K562 (cell line): ENCODE data around the gene PKD2. TPM values are rescaled to one million over a fixed set of nuclear protein-coding genes. Genes with fewer than 3 reads are reported as not detected.

Experiments used
- ATAC-seq: fragments of 200-7000 bp; cut with Tn5 transposase; 3 replicates; pipeline ENCODE4 v1.9.1; 2020; ENCODE audit warnings: moderate library complexity
- BruUV-seq: library from RNA; stranded (reverse); fragments of 400-500 nt; replicated peaks from 2 replicates; lab custom pipeline; 2021; lab: Mats Ljungman, UMichigan
- CTCF ChIA-PET: fragments of 300-600 bp; formaldehyde crosslinking; extraction: SDS; loops from one replicate; lab custom pipeline; 2021; ENCODE audit warnings: low intra/inter-chr PET ratio; lab: Yijun Ruan, JAX
- POLR2A ChIA-PET: fragments of 300-600, 350-650 bp; sonication (Branson Sonifier 250); formaldehyde crosslinking; extraction: SDS; loops from one replicate; lab custom pipeline; 2021; ENCODE audit warnings: antibody characterized with exemption, inconsistent platforms; lab: Yijun Ruan, JAX
- DNase-seq, 4 experiments: peaks; one replicate each; pipeline versions ENCODE4 v3.0.0 to v3.0.0-alpha.2; 2011 to 2018; ENCODE audit warnings: low spot score in 3 of 4, mixed read lengths in 3 of 4; ENCODE audit errors: extremely low read depth in 1 of 4
- FAIRE-seq: peaks from 2 replicates; lab custom pipeline; 2011; peaks lifted over from hg19 to GRCh38; lab: Jason Lieb, UNC
- H2AFZ ChIP-seq: 2 replicates; pipeline ENCODE4 v1.6.0; 2011; ENCODE audit warnings: low read depth, low read length, control low read depth, inconsistent platforms
- H3K27ac ChIP-seq: fragments of 200-600 bp; 3 replicates; pipeline ENCODE4 v1.8.0; 2011; ENCODE audit warnings: low read depth, mild to moderate bottlenecking, control low read depth, inconsistent platforms, low read length, moderate library complexity, mixed read lengths; ENCODE audit errors: extremely low read depth
- H3K27me3 ChIP-seq, 2 experiments: fragments of 300-600 bp in 1 of 2; 2 replicates in 1 of 2; 3 replicates in 1 of 2; pipeline versions ENCODE4 v1.6.0 to v1.8.0; 2011; ENCODE audit warnings: inconsistent platforms in 2 of 2, low read length in 2 of 2, mild to moderate bottlenecking in 1 of 2, mixed read lengths in 1 of 2, moderate library complexity in 1 of 2; ENCODE audit not compliant: control insufficient read depth in 2 of 2, insufficient read depth in 2 of 2
- H3K36me3 ChIP-seq: fragments of 300-600 bp; 3 replicates; pipeline ENCODE4 v1.8.0; 2011; ENCODE audit warnings: mild to moderate bottlenecking, low read length, inconsistent platforms; ENCODE audit not compliant: control insufficient read depth, insufficient read depth
- H3K4me1 ChIP-seq, 2 experiments: fragments of 200-600 bp in 1 of 2; replicated peaks in 1 of 2; 2 replicates in 1 of 2; 3 replicates in 1 of 2; pipeline versions ENCODE4 v1.5.1 to v1.8.0; 2011; ENCODE audit warnings: inconsistent platforms in 2 of 2, low read length in 2 of 2, mild to moderate bottlenecking in 1 of 2, mixed read lengths in 1 of 2, moderate library complexity in 1 of 2; ENCODE audit not compliant: control insufficient read depth in 2 of 2, insufficient read depth in 2 of 2
- H3K4me2 ChIP-seq: 2 replicates; pipeline ENCODE4 v1.6.1; 2011; ENCODE audit warnings: low read length, control low read depth, inconsistent platforms, mixed read lengths; ENCODE audit not compliant: insufficient read depth
- H3K4me3 ChIP-seq: fragments of 200-600 bp; sonication (generic), shearing (Covaris generic); 2 replicates; pipeline ENCODE4 v1.5.1; 2016; ENCODE audit warnings: control low read depth, inconsistent platforms
- H3K79me2 ChIP-seq: fragments of 200-600 bp; 3 replicates; pipeline ENCODE4 v1.8.0; 2011; ENCODE audit warnings: low read length, inconsistent platforms; ENCODE audit not compliant: control insufficient read depth, insufficient read depth
- H3K9ac ChIP-seq, 2 experiments: 2 replicates each; pipeline versions ENCODE4 v1.6.0 to v1.6.1; 2011; ENCODE audit warnings: low read depth in 2 of 2, low read length in 2 of 2, control low read depth in 1 of 2, inconsistent platforms in 1 of 2, mild to moderate bottlenecking in 1 of 2, mixed read lengths in 1 of 2; ENCODE audit not compliant: insufficient read depth in 1 of 2
- H3K9me1 ChIP-seq: one replicate; pipeline ENCODE4 v1.6.0; 2011; ENCODE audit warnings: inconsistent platforms, mild to moderate bottlenecking, low read length, moderate library complexity; ENCODE audit not compliant: control insufficient read depth, insufficient read depth
- H3K9me3 ChIP-seq: replicated peaks from 2 replicates; pipeline ENCODE4 v1.5.1; 2011; ENCODE audit warnings: low read depth, low read length, inconsistent platforms; ENCODE audit not compliant: control insufficient read depth, insufficient read depth
- H4K20me1 ChIP-seq: replicated peaks from 2 replicates; pipeline ENCODE4 v1.6.1; 2011; ENCODE audit warnings: low read length, inconsistent platforms, mixed read lengths; ENCODE audit not compliant: control insufficient read depth, insufficient read depth
- CBX5 ChIP-seq: IDR thresholded peaks from 2 replicates; pipeline ENCODE4 v1.6.1; 2014; ENCODE audit warnings: low read depth, borderline replicate concordance
- NRF1 ChIP-seq, 2 experiments: fragments of 450-650 bp; IDR thresholded peaks in 1 of 2; conservative IDR thresholded peaks in 1 of 2; 2 replicates each; pipeline ENCODE4 v1.6.1; 2014; ENCODE audit warnings: mild to moderate bottlenecking in 2 of 2
- ZNF212 ChIP-seq: fragments of 450-650 bp; formaldehyde crosslinking; IDR thresholded peaks from 2 replicates; pipeline ENCODE4 v1.4.0; 2020; ENCODE audit warnings: mild to moderate bottlenecking
- ZNF507 ChIP-seq: conservative IDR thresholded peaks from 2 replicates; pipeline ENCODE4 v1.6.1; 2017; ENCODE audit warnings: missing genetic modification characterization, missing compliant biosample characterization
- WGBS: fragments of 100-300 bp; shearing (Covaris generic); methylation state at CpG from one replicate; pipeline ENCODE4 v1.1.6; 2016; ENCODE audit warnings: low coverage, mixed read lengths; ENCODE audit not compliant: insufficient coverage; ENCODE audit errors: missing lambda C conversion rate; 5-methylcytosine and 5-hydroxymethylcytosine counted together
- in situ Hi-C: fragments of 300-500 bp; cut with MboI; formaldehyde crosslinking; loops from 4 replicates; pipeline ENCODE4 v1.15.0; 2018; ENCODE audit warnings: inconsistent platforms, mixed read lengths
- intact Hi-C: fragments of 100-400 bp; cut with micrococcal nuclease; formaldehyde crosslinking; loops from 2 replicates; pipeline ENCODE4 v1.14.2; 2022
- polyA plus RNA-seq, 8 experiments: library from polyadenylated mRNA; depleted of rRNA in 4 of 8; stranded (reverse) in 5 of 8; unstranded in 3 of 8; fragments of >200 nt; fragmentation: Nextera tagmentation in 2 of 8; fragmentation: Illumina TruSeq in 1 of 8; extraction: Ambion mirVana in 2 of 8; extraction: Trizol in 1 of 8; gene quantifications; 2 replicates each; pipeline versions ENCODE4 v1.2.1 to v1.2.3, GENCODE V29; 2011 to 2014; ENCODE audit warnings: inconsistent platforms in 1 of 8, missing spikeins in 1 of 8
- total RNA-seq, 7 experiments: library from RNA; depleted of rRNA in 6 of 7; stranded (reverse); fragments of >200 nt in 6 of 7; fragmentation: Illumina TruSeq in 2 of 7; extraction: Trizol in 2 of 7; gene quantifications; 2 replicates each; pipeline versions ENCODE4 v1.2.1 to v1.2.3, GENCODE V29; 2011 to 2021; ENCODE audit warnings: low replicate concordance in 1 of 7
- TF ChIP-seq, protein P1 (sequence below), 2 experiments: fragments of 450-650 bp in 1 of 2; sonication (generic) in 1 of 2; formaldehyde crosslinking; conservative IDR thresholded peaks; 2 replicates each; pipeline versions ENCODE4 v1.4.0 to v1.8.1; 2020 to 2022; ENCODE audit warnings: mild to moderate bottlenecking in 1 of 2, missing genetic modification reagents in 1 of 2

PKD2 gene
- total and polyA plus RNA-seq, 9 of the 15 experiments (the other 6 are each of a cell fraction or from before 2014, with no cell fraction given) = 0.11 to 1.2 (median 0.47) TPM

DNA sequence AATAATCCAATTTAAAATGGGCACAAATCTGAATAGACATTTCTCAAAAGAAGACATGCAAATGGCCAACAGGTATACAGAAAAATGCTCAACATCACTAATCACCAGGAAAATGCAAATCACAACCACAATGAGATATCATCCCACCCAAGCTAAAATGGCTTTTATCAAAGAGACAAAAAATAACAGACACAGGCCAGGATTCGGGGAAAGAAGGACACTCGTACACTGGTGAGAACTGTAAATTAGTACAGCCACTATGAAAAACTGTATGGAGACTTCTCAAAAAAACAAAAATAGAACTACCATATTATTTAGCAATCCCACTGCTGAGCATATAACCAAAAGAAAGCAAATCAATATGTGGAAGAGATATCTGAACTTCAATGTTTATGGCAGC is 23.4 kb upstream of the PKD2 start:
- 5% methylated on average over 2 of the region's 2 CpGs for WGBS
- H3K36me3 ChIP-seq = no peaks in the 10 kb centered on the region
- no peak overlapping the region for H3K27ac ChIP-seq
- ATAC-seq (no peak), FAIRE-seq (no peak), DNase-seq (no peak)
- no peak overlapping the region for H2AFZ ChIP-seq
- H3K9me1 ChIP-seq = no peaks in the 10 kb centered on the region
- intact Hi-C loops (no loop called here), in situ Hi-C loops (no loop called here)
- no peak overlapping the region for H3K9ac ChIP-seq
- BruUV-seq = no TSS peak
- CTCF ChIA-PET = no interaction called here
- H3K79me2 ChIP-seq = no peaks in the 10 kb centered on the region
- H3K4me1 ChIP-seq = no peaks in the 10 kb centered on the region
- H4K20me1 ChIP-seq = no peaks in the 10 kb centered on the region
- TF ChIP-seq ZNF507 (tag) (0 out of 2 replicates have a peak, but pooled peaks have one; percentile 10), CBX5 (no peak), ZNF212 (CRISPR knock-in tag) (no peak), NRF1 (conservative IDR thresholded peaks at IDR 0.05 in 1 of 2, IDR thresholded peaks at IDR 0.05 in 1 of 2) (no peak)
- TF ChIP-seq, protein P1, sequence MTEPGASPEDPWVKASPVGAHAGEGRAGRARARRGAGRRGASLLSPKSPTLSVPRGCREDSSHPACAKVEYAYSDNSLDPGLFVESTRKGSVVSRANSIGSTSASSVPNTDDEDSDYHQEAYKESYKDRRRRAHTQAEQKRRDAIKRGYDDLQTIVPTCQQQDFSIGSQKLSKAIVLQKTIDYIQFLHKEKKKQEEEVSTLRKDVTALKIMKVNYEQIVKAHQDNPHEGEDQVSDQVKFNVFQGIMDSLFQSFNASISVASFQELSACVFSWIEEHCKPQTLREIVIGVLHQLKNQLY (CRISPR knock-in tag; conservative IDR thresholded peaks at IDR 0.05) = no peak
- no peak overlapping the region for H3K4me3 ChIP-seq
- POLR2A ChIA-PET = no interaction called here
- no peaks in the 10 kb centered on the region for H3K9me3 ChIP-seq
- H3K27me3 ChIP-seq = no peaks in the 10 kb centered on the region; a peak in 1 of 5 replicates
- H3K4me2 ChIP-seq = no peak overlapping the region
